Hematopoietic multipotent progenitor cell (in vitro differentiated cells): ENCODE results near the gene C11orf21. TPM values are rescaled to one million over a fixed set of nuclear protein-coding genes. Genes with fewer than 3 reads are reported as not detected.
"Not testable (repeated sequence)": the region's sequence is repeated elsewhere in the genome, so short reads cannot be mapped to it uniquely, and the experiment has no call there.

ENCODE experiments used
- DNase-seq, 3 donors: peaks; one replicate each; pipeline ENCODE4 v3.0.0-alpha.2; 2011 to 2015; ENCODE audit warnings: low read depth in 2 of 3, low spot score in 2 of 3
- total RNA-seq: library from RNA; depleted of rRNA; stranded (reverse); fragments of >200 nt; gene quantifications from one replicate; pipeline ENCODE4 v1.2.3, GENCODE V29; 2012

C11orf21 gene
- total RNA-seq, 1 donor = 56.3 TPM

DNA sequence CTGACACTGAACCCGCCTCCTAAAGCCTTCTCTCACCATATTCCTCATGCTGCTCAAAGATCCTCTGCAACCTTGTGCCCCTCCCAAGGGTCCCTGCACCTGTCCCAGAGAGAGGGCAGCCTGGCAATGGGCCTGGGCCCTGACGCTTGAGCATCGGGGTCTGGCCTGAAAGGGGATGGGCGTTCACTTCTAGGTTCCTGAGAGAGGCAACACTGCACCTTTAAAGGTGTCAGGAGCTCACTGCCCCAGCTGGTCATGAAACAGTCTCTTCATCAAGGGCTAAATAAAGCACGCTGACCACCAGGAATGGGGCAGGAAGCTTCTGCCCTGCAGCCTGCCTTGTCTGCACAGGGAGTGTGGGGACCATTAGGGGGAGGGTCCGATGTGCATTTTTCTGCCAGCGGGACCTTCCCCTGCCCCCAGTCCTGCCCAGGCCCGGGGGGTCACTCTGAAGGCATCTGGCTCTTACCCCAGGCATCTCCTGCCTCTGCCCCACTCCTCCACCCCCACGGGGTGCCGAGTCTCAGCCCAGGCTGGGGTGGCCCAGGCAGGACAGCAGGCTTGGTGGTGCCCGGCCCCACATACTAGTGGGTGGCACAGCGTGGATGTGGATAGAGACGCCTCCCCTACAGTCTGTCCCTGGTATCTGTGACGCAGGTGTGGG, 3.5 kb downstream of the C11orf21 start:
- DNase-seq = no peak

DNA sequence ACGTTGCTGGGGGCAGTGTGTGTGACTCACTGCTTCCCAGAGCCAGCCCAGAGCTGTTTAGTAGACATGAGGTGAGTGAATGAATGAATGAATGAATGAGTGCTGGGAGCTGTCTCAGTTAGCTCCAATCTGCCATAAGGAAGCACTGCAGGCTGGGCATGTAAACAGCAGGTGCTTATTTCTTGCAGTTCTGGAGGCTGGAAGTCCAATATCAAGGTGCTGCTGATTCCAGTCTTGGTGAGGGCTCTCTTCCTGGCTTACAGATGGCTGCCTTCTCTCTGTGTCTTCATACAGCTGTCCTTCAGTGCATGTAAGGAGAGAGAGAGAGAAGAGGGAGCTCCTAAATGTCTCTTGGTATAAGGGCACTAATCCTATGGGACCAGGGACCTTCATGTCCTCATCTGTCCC, 4.1 kb downstream of the C11orf21 start:
- DNase-seq = no peak

GRCh38 chr11:2296913-2297622, 4.7 kb downstream of the C11orf21 start:
- no peak for DNase-seq

GRCh38 chr11:2295971-2296912, 5.5 kb downstream of the C11orf21 start:
- DNase-seq = no peak

DNA sequence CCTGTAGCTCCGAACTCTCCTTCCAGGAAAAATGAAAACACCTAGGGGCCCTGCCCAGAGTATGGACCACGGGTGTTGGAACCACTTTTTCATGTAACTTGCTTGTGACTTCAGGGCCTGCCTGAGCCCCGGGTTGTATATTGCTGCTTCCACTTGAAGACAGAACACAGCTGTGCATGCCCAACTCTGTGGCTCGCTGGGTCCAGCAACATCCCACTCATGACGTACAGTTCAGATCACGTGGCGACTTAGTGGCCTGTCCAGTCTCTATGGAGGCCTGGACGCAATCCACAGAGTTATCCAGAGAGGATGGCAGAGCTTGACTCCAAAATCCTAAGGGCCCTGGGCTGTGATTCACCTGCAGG, 6.8 kb downstream of the C11orf21 start:
- DNase-seq = no peak

- peak in 2 of 3 donors; percentile 27 to 60 for DNase-seq
Measured at GRCh38 chr11:2293984-2294925, 7.5 kb downstream of the C11orf21 start.

DNA sequence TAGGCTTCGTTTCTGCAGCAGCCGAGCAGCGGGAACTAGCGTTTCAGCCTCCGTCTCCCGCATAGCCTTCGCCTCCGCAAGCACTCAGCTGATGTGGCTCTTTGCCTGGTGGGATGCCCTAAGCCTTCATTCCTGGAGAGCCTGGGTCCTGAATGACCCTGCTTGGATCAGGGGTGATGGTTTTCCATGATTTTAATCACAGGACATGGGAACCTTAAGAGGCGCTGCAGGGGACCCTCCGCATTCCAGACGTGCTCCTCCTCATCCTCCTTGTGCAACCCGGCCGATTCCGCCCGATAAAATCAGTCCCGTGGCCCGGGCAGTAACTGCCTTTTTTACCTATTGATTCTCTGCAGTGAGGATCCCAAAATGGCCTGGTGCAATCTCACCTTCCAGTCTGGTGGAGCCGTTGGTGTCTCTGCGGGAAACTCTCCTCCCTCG, 8.2 kb downstream of the C11orf21 start:
- no peak for DNase-seq

DNA sequence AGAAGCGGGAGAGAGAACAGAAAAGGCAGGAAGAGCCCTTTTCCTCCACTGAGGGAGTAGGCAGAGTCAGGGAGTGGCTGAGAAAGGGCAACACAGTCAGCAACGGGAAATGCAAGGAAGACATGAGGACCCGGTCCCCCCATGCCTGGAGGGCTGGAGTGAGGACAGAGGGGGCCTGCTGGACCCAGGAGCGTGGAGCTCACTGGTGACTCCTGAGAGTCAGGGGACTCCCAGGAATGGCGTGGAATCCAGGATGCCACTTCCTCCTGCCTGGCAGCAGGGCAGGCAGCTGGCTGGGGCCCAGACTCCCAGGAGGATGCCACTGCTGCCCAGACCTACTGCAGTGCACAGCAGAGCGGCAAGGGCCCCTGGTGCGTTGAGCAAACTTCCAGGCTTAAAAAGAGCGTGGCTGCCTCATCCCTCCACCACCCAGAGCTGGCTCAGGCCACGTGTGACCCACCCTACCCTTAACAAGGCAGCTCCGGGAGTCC, 11.3 kb downstream of the C11orf21 start:
- no peak for DNase-seq

- DNase-seq = no peak
Measured at GRCh38 chr11:2289859-2290258, 11.9 kb downstream of the C11orf21 start.

- DNase-seq = no peak
Measured at GRCh38 chr11:2289350-2289749, 12.4 kb downstream of the C11orf21 start.

GRCh38 chr11:2287091-2287490, 14.6 kb downstream of the C11orf21 start:
- DNase-seq = peak in 1 of 3 donors; percentile 61

DNA sequence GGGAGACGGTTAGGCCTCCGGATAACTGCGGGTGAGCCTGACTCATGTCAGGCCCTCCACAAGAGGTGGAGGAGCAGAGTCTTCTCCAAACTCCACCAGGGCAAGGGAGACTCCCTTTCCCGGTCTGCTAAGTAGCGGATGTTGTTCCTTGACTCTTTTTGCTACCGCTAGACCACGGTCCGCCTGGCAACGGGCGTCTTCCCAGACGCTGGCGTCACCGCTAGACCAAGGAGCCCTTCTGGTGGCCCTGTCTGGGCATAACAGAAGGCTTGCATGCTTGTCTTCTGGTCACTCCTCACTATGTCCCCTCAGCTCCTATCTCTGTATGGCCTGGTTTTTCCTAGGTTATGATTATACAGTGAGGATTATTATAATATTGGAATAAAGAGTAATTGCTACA, 15.4 kb downstream of the C11orf21 start:
- DNase-seq = not testable (repeated sequence)

DNA sequence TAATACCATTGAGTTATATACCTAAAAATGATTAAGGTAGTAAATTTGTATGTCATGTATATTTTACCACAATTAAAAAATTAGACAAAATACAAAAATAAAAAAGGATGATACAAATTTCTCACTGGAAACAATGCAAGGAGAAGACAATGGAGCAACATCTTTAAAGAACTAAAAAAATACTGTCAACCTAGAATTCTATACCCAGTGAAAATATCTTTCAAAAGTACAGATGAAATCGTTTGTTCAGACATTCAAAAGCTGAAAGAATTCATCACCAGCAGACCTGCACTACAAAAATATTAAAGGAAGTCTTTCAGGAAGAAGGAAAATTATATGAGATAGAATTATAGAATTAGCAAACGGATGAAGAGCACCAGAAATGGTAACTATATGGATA, 21.5 kb downstream of the C11orf21 start:
- no peak for DNase-seq

- DNase-seq = no peak
Measured at GRCh38 chr11:2277933-2278523, 23.7 kb downstream of the C11orf21 start.

DNA sequence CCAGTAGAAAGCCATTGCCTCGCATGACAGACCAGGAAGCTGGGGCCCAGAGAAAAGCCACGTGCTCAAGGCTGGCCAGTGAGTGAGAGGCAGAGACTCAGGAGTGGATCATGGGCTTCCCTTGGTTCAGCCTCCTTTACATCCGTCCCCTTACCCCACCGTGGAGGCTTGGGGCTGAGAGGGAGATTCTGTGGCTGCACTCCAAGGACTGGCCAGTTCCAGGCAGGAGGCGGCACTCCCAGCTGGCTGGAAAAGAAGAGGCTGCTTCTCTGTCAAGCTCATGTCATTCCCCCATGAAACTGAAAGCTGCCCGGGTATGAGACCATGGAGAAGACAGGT, 24.7 kb downstream of the C11orf21 start:
- no peak for DNase-seq

- DNase-seq = no peak
Measured at GRCh38 chr11:2276280-2277007, 25.3 kb downstream of the C11orf21 start.

DNA sequence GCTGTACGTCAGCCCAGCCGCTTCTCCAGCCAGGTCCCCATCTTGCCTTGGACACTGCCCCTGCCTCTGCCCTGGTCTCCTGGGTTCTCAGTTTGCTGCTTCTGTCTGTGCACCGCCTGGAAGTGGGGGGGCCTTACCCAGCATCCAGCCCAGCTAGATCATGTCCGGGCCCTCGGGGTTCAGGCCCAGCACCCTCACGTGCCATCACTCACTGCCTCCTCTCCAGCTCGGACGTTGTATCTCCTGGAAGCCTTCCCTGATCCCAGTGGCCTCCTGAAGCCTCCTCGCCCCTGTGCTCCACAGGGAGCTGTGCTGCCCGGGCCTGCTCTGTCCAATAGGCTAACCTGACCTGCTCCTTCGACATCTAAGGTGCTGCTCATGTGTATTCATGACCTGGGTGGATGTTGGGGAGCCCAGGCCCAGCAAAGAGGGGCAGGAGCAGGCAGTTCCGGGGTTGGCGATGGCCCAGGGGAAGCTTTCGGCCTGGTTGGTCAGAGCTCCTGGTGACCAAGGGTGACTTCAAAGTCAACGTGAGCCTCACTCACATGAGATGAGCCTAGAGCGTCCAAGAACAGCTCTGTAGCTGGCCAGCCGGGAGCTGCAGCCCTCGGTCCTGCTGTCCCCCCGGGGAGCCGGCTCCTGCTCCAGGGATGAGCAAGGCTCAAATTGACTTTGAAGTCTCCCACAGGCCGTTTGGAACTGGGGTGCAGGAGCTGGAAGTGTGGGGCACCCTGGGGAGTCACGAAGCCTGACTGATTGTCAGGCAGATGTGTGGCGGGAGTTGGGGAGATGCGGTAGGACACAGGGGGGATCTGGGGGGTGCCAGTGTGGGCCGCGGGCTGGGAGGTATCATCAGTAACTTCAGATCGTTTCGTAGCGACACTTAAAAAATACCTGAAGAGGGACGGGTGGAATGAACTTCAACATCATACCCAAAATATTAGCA, 26.1 kb downstream of the C11orf21 start:
- DNase-seq = no peak

- no peak for DNase-seq
Measured at GRCh38 chr11:2273771-2274170, 27.9 kb downstream of the C11orf21 start.
